Measurements from ENCODE around the gene SDK1.

DNA sequence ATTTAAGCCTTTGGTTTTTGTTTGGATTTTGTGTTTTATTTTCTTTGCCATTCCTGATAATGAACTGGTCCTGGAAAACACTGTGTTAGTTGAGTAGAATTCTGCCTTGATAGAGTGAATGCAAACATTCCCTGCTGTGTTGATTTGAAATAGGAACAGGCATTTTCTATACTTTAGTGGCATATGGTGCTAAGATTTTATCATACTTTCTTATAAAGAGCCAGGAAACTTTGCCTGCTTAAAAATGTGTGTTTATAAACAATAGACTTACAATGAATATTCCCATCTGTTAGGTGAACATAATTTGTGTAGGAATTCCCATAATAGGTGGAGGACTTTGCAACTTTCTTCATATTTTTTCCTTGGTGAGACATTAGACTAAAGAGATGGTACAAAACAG lies 333.3 kb downstream of the SDK1 start:
- TF ChIP-seq, protein P1, sequence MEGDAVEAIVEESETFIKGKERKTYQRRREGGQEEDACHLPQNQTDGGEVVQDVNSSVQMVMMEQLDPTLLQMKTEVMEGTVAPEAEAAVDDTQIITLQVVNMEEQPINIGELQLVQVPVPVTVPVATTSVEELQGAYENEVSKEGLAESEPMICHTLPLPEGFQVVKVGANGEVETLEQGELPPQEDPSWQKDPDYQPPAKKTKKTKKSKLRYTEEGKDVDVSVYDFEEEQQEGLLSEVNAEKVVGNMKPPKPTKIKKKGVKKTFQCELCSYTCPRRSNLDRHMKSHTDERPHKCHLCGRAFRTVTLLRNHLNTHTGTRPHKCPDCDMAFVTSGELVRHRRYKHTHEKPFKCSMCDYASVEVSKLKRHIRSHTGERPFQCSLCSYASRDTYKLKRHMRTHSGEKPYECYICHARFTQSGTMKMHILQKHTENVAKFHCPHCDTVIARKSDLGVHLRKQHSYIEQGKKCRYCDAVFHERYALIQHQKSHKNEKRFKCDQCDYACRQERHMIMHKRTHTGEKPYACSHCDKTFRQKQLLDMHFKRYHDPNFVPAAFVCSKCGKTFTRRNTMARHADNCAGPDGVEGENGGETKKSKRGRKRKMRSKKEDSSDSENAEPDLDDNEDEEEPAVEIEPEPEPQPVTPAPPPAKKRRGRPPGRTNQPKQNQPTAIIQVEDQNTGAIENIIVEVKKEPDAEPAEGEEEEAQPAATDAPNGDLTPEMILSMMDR (IDR thresholded peaks at IDR 0.05; ENCODE audit: low read depth, low read length, poor library complexity, severe bottlenecking) = no peak
- TF ChIP-seq EZH2phosphoT487 (IDR thresholded peaks at IDR 0.05; ENCODE audit: borderline replicate concordance, low read length) = no peak

Measured in DOHH2 (cell line).